ENCODE results near the gene SHROOM2. TPM values are rescaled to one million over a fixed set of nuclear protein-coding genes. Genes with fewer than 3 reads are reported as not detected.

SHROOM2 gene
- total RNA-seq, 1 experiment from 2014 or later = 5.3 TPM

DNA sequence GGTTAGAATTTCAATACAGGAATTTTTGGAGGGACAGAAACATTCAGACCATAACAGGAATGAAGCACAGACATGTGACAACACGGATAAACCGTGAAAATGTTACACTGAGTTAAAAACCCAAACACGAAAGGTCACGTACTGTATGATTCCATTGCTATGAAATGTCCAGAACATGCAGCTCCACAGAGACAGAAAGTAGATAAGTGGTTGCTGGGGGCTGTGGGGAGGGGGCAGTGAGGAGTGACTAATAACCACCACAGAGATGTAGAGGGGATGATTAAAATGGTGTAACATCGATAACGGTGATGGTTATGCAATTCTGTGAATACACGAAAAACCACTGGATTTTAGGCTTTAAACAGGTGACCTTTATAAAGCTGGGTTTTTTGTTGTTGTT, 28.9 kb upstream of the SHROOM2 start:
- no peaks in the 10 kb centered on the region for H3K9me2 ChIP-seq (ENCODE audit: insufficient read depth)
- no peaks in the 10 kb centered on the region for H3K27me3 ChIP-seq (ENCODE audit: insufficient read depth, low read length)
- ChIA-PET RAD21 (ENCODE audit: low non-redundant PET in 1 of 2, low total read pairs in 2 of 2, uncharacterized antibody in 2 of 2, unreplicated experiment in 2 of 2) (no interaction called here), POLR2A (no interaction called here), CTCF (no interaction called here)
- BruUV-seq (replicated peaks) = no TSS peak
- H3K36me3 ChIP-seq (ENCODE audit: control insufficient read depth in 1 of 2, insufficient read depth in 2 of 2, low read length in 2 of 2) = no peaks in the 10 kb centered on the region
- no peak overlapping the region for H3K9ac ChIP-seq (ENCODE audit: low read length)
- DNase-seq (ENCODE audit: low read depth, low spot score) (no peak), ATAC-seq (no peak)
- no peak overlapping the region for H2AFZ ChIP-seq (ENCODE audit: low read depth, low read length, poor library complexity, severe bottlenecking)
- no peak overlapping the region for H3K27ac ChIP-seq (ENCODE audit: low read depth, low read length)
- H3K4me1 ChIP-seq (ENCODE audit: control insufficient read depth in 1 of 2, insufficient read depth in 2 of 2, low read length in 2 of 2) = peaks cover 0 to 7% of the 10 kb centered on the region in 2 experiments; a peak in 1 of 4 replicates
- intact Hi-C loops (cut with micrococcal nuclease) = no loop called here
- no peak overlapping the region for H3K4me2 ChIP-seq (ENCODE audit: low read length)
- TF ChIP-seq CTCF (IDR thresholded peaks at IDR 0.05 in 2 of 3, conservative IDR thresholded peaks at IDR 0.05 in 1 of 3; ENCODE audit: borderline replicate concordance in 1 of 3, insufficient read depth in 1 of 3, low read depth in 2 of 3, low read length in 2 of 3) (no peak), CBX3 (IDR thresholded peaks at IDR 0.05; ENCODE audit: low read depth) (no peak), ELF1 (IDR thresholded peaks at IDR 0.05; ENCODE audit: borderline replicate concordance, low read depth) (no peak), ZFX (IDR thresholded peaks at IDR 0.05) (no peak), EZH2phosphoT487 (IDR thresholded peaks at IDR 0.05; ENCODE audit: borderline replicate concordance) (no peak)
- TF ChIP-seq, protein P1, sequence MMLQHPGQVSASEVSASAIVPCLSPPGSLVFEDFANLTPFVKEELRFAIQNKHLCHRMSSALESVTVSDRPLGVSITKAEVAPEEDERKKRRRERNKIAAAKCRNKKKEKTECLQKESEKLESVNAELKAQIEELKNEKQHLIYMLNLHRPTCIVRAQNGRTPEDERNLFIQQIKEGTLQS (IDR thresholded peaks at IDR 0.05) = no peak
- H3K4me3 ChIP-seq (replicated peaks in 1 of 2; ENCODE audit: low read depth in 1 of 2, low read length in 2 of 2) = no peak overlapping the region
- no peaks in the 10 kb centered on the region for H4K20me1 ChIP-seq (ENCODE audit: insufficient read depth)
- H3K79me2 ChIP-seq (ENCODE audit: insufficient read depth, low read length) = no peaks in the 10 kb centered on the region
- H3K9me3 ChIP-seq (ENCODE audit: control insufficient read depth in 1 of 2, insufficient read depth in 1 of 2, low read depth in 1 of 2, low read length in 2 of 2) = no peaks in the 10 kb centered on the region

GRCh38 chrX:9758021-9758638, 28.1 kb upstream of the SHROOM2 start:
- ChIA-PET CTCF (no interaction called here), RAD21 (ENCODE audit: low non-redundant PET in 1 of 2, low total read pairs in 2 of 2, uncharacterized antibody in 2 of 2, unreplicated experiment in 2 of 2) (no interaction called here), POLR2A (no interaction called here)
- Histone ChIP-seq H3K79me2 (ENCODE audit: insufficient read depth, low read length) (no peaks in the 10 kb centered on the region), H3K27me3 (ENCODE audit: insufficient read depth, low read length) (no peaks in the 10 kb centered on the region), H3K4me1 (ENCODE audit: control insufficient read depth in 1 of 2, insufficient read depth in 2 of 2, low read length in 2 of 2) (peaks cover 0 to 7% of the 10 kb centered on the region in 2 experiments; a peak in 1 of 4 replicates), H3K9me3 (ENCODE audit: control insufficient read depth in 1 of 2, insufficient read depth in 1 of 2, low read depth in 1 of 2, low read length in 2 of 2) (no peaks in the 10 kb centered on the region), H3K9ac (ENCODE audit: low read length) (no peak overlapping the region), H3K27ac (ENCODE audit: low read depth, low read length) (no peak overlapping the region), H4K20me1 (ENCODE audit: insufficient read depth) (no peaks in the 10 kb centered on the region), H3K9me2 (ENCODE audit: insufficient read depth) (no peaks in the 10 kb centered on the region), H2AFZ (ENCODE audit: low read depth, low read length, poor library complexity, severe bottlenecking) (no peak overlapping the region), H3K36me3 (ENCODE audit: control insufficient read depth in 1 of 2, insufficient read depth in 2 of 2, low read length in 2 of 2) (no peaks in the 10 kb centered on the region), H3K4me2 (ENCODE audit: low read length) (no peak overlapping the region), H3K4me3 (replicated peaks in 1 of 2; ENCODE audit: low read depth in 1 of 2, low read length in 2 of 2) (no peak overlapping the region)
- DNase-seq (ENCODE audit: low read depth, low spot score) = no peak
- BruUV-seq (replicated peaks) = TSS peak; percentile 45
- ATAC-seq = no peak
- TF ChIP-seq ZNF274 (IDR thresholded peaks at IDR 0.05; ENCODE audit: low read depth, low read length) (no peak), RAD21 (IDR thresholded peaks at IDR 0.05; ENCODE audit: low read depth) (no peak), MAX (IDR thresholded peaks at IDR 0.05) (no peak), SRF (IDR thresholded peaks at IDR 0.05; ENCODE audit: low read depth) (no peak), CEBPB (IDR thresholded peaks at IDR 0.05; ENCODE audit: low read depth) (no peak), ELF1 (IDR thresholded peaks at IDR 0.05; ENCODE audit: borderline replicate concordance, low read depth) (no peak), EGR1 (IDR thresholded peaks at IDR 0.05; ENCODE audit: low read depth) (no peak), CTCF (IDR thresholded peaks at IDR 0.05 in 2 of 3, conservative IDR thresholded peaks at IDR 0.05 in 1 of 3; ENCODE audit: borderline replicate concordance in 1 of 3, insufficient read depth in 1 of 3, low read depth in 2 of 3, low read length in 2 of 3) (no peak), SIN3A (IDR thresholded peaks at IDR 0.05; ENCODE audit: low read depth) (no peak), POLR2AphosphoS5 (IDR thresholded peaks at IDR 0.05; ENCODE audit: low read depth, low read length) (no peak), SP1 (IDR thresholded peaks at IDR 0.05; ENCODE audit: low read depth) (no peak), JUND (IDR thresholded peaks at IDR 0.05) (no peak)
- intact Hi-C loops (cut with micrococcal nuclease) = no loop called here

Measured in HCT116 (cell line).